A549 (cell line): Measurements from ENCODE around the gene L3MBTL4. TPM values are rescaled to one million over a fixed set of nuclear protein-coding genes. Genes with fewer than 3 reads are reported as not detected.

Source experiments
- ATAC-seq, 2 experiments: fragments of 200-7000 bp in 1 of 2; fragments of >200 bp in 1 of 2; cut with Nextera tagmentation in 1 of 2; cut with Tn5 transposase in 1 of 2; 3 replicates each; pipeline versions ENCODE4 v1.8.0 to v1.9.1; 2018 to 2020; ENCODE audit warnings: mild to moderate bottlenecking in 1 of 2, moderate library complexity in 1 of 2
- CTCF ChIA-PET: fragments of 300-600 bp; sonication (Branson Sonifier 250); formaldehyde crosslinking; extraction: SDS; loops from one replicate; lab custom pipeline; 2021; ENCODE audit warnings: antibody characterized with exemption, inconsistent platforms; lab: Yijun Ruan, JAX
- POLR2A ChIA-PET: fragments of 350-600 bp; formaldehyde crosslinking; extraction: SDS; loops from one replicate; lab custom pipeline; 2021; ENCODE audit warnings: antibody characterized with exemption, inconsistent platforms; lab: Yijun Ruan, JAX
- DNase-seq, 2 experiments: peaks; one replicate each; pipeline versions ENCODE4 v3.0.0 to v3.0.0-alpha.2; 2011 to 2016; ENCODE audit warnings: low read depth in 1 of 2, low spot score in 1 of 2
- FAIRE-seq: peaks from 2 replicates; lab custom pipeline; 2011; peaks lifted over from hg19 to GRCh38; lab: Jason Lieb, UNC
- H3K27ac ChIP-seq, 2 experiments: fragments of >200 bp; sonication (Bioruptor Twin); formaldehyde crosslinking; 3 replicates each; pipeline ENCODE4 v1.5.1; 2016 to 2017
- H3K4me1 ChIP-seq: fragments of >200 bp; sonication (Bioruptor Twin); formaldehyde crosslinking; 3 replicates; pipeline ENCODE4 v1.6.1; 2016
- H3K4me2 ChIP-seq: fragments of >200 bp; sonication (Bioruptor Twin); formaldehyde crosslinking; 3 replicates; pipeline ENCODE4 v1.6.1; 2016
- H3K4me3 ChIP-seq: fragments of >200 bp; sonication (Bioruptor Twin); formaldehyde crosslinking; 3 replicates; pipeline ENCODE4 v1.5.1; 2016
- H3K9me3 ChIP-seq: fragments of >200 bp; sonication (Bioruptor Twin); formaldehyde crosslinking; 3 replicates; pipeline ENCODE4 v1.6.1; 2016
- BHLHE40 ChIP-seq: IDR thresholded peaks from 2 replicates; pipeline ENCODE4 v1.6.1; 2012; ENCODE audit warnings: low read depth, low read length, inconsistent platforms
- CEBPB ChIP-seq, 2 experiments: fragments of >200 bp in 1 of 2; sonication (Bioruptor Twin) in 1 of 2; formaldehyde crosslinking in 1 of 2; IDR thresholded peaks; 2 replicates each; pipeline ENCODE4 v1.6.1; 2012 to 2016
- CHD2 ChIP-seq: fragments of 150-350 bp; IDR thresholded peaks from 2 replicates; pipeline ENCODE4 v1.6.1; 2014; ENCODE audit warnings: low read length; ENCODE audit not compliant: partially characterized antibody
- CHD4 ChIP-seq: fragments of 200-600 bp; sonication (generic); IDR thresholded peaks from 2 replicates; pipeline ENCODE4 v1.6.1; 2016; ENCODE audit warnings: antibody characterized with exemption, mild to moderate bottlenecking, borderline replicate concordance
- CTCF ChIP-seq: fragments of >200 bp; sonication (Bioruptor Twin); formaldehyde crosslinking; IDR thresholded peaks from 3 replicates; pipeline ENCODE4 v1.5.1; 2016
- E2F6 ChIP-seq: IDR thresholded peaks from 2 replicates; pipeline ENCODE4 v1.6.1; 2012; ENCODE audit warnings: low read depth, borderline replicate concordance
- EP300 ChIP-seq, 2 experiments: fragments of >200 bp; sonication (Bioruptor Twin); formaldehyde crosslinking; IDR thresholded peaks; 2 replicates in 1 of 2; 3 replicates in 1 of 2; pipeline ENCODE4 v1.6.1; 2016 to 2017
- FOSB ChIP-seq: fragments of 250-450 bp; sonication (Bioruptor Pico); IDR thresholded peaks from 2 replicates; pipeline ENCODE4 v1.5.0; 2020; ENCODE audit warnings: mild to moderate bottlenecking, moderate library complexity
- FOXS1 ChIP-seq: fragments of 250-450 bp; sonication (Bioruptor Pico); IDR thresholded peaks from 2 replicates; pipeline ENCODE4 v1.5.0; 2020; ENCODE audit warnings: mild to moderate bottlenecking, moderate library complexity
- HMGXB4 ChIP-seq: fragments of 250-450 bp; sonication (Bioruptor Pico); IDR thresholded peaks from 2 replicates; pipeline ENCODE4 v1.5.0; 2021; ENCODE audit warnings: mild to moderate bottlenecking, moderate library complexity, borderline replicate concordance
- HOXA7 ChIP-seq: fragments of 250-450 bp; sonication (Bioruptor Pico); IDR thresholded peaks from 2 replicates; pipeline ENCODE4 v1.5.0; 2020; ENCODE audit warnings: mild to moderate bottlenecking, moderate library complexity
- HOXB13 ChIP-seq: fragments of 250-450 bp; sonication (Bioruptor Pico); IDR thresholded peaks from 2 replicates; pipeline ENCODE4 v1.5.0; 2020; ENCODE audit warnings: low read depth, mild to moderate bottlenecking, moderate library complexity
- JUNB ChIP-seq: fragments of >200 bp; sonication (Bioruptor Twin); formaldehyde crosslinking; IDR thresholded peaks from 2 replicates; pipeline ENCODE4 v1.6.1; 2016
- KDM5A ChIP-seq: fragments of 200-600 bp; sonication (generic); IDR thresholded peaks from 2 replicates; pipeline ENCODE4 v1.6.1; 2016; ENCODE audit warnings: antibody characterized with exemption, mild to moderate bottlenecking
- MAFK ChIP-seq: fragments of 450-650 bp; IDR thresholded peaks from 2 replicates; pipeline ENCODE4 v1.6.1; 2014; ENCODE audit not compliant: partially characterized antibody
- NFE2L2 ChIP-seq: fragments of 150-350 bp; conservative IDR thresholded peaks from 2 replicates; pipeline ENCODE4 v1.6.1; 2014; ENCODE audit warnings: low read length
- RAD21 ChIP-seq, 2 experiments: fragments of >200 bp in 1 of 2; sonication (Bioruptor Twin) in 1 of 2; formaldehyde crosslinking in 1 of 2; IDR thresholded peaks in 1 of 2; conservative IDR thresholded peaks in 1 of 2; 2 replicates in 1 of 2; 3 replicates in 1 of 2; pipeline ENCODE4 v1.6.1; 2012 to 2018; ENCODE audit warnings: inconsistent platforms in 1 of 2
- RARB ChIP-seq: fragments of 250-450 bp; sonication (Bioruptor Pico); IDR thresholded peaks from 2 replicates; pipeline ENCODE4 v1.8.0; 2021; ENCODE audit warnings: mild to moderate bottlenecking, moderate library complexity
- RNF2 ChIP-seq: fragments of 200-600 bp; sonication (generic); IDR thresholded peaks from 2 replicates; pipeline ENCODE4 v1.6.1; 2016; ENCODE audit warnings: low read depth, mild to moderate bottlenecking, antibody characterized with exemption, moderate library complexity, borderline replicate concordance
- SMC3 ChIP-seq: fragments of >200 bp; sonication (Bioruptor Twin); formaldehyde crosslinking; IDR thresholded peaks from 3 replicates; pipeline ENCODE4 v1.6.1; 2018; ENCODE audit warnings: inconsistent platforms
- SREBF2 ChIP-seq: fragments of 450-650 bp; IDR thresholded peaks from 2 replicates; pipeline ENCODE4 v1.6.1; 2014; ENCODE audit warnings: mild to moderate bottlenecking, moderate library complexity
- TFCP2L1 ChIP-seq: fragments of 250-450 bp; sonication (Bioruptor Pico); IDR thresholded peaks from 2 replicates; pipeline ENCODE4 v1.5.0; 2021; ENCODE audit warnings: mild to moderate bottlenecking
- TP53 ChIP-seq: fragments of 250-450 bp; sonication (Bioruptor Pico); IDR thresholded peaks from 2 replicates; pipeline ENCODE4 v1.5.0; 2021; ENCODE audit warnings: mild to moderate bottlenecking, moderate library complexity
- ZC3H11A ChIP-seq: fragments of 450-650 bp; IDR thresholded peaks from 2 replicates; pipeline ENCODE4 v1.6.1; 2014; ENCODE audit warnings: antibody characterized with exemption, mild to moderate bottlenecking
- WGBS: methylation state at CpG from one replicate; pipeline ENCODE4 v1.1.6; 2017; ENCODE audit errors: missing lambda C conversion rate; 5-methylcytosine and 5-hydroxymethylcytosine counted together
- polyA plus RNA-seq, 4 experiments: library from polyadenylated mRNA; depleted of rRNA in 3 of 4; stranded (reverse); fragments of >200 nt; fragmentation: RNase III in 1 of 4; extraction: RNeasy Plus Mini Kit Qiagen cat#74134 plus additional on column Dnase treatment in 1 of 4; gene quantifications; 2 replicates in 3 of 4; 3 replicates in 1 of 4; pipeline ENCODE4 v1.2.3, GENCODE V29; 2011 to 2017
- TF ChIP-seq, protein P1 (sequence below): fragments of 150-350 bp; IDR thresholded peaks from 2 replicates; pipeline ENCODE4 v1.6.1; 2014; ENCODE audit warnings: low read depth, mild to moderate bottlenecking, low read length
- TF ChIP-seq, protein P2 (sequence below): fragments of >200 bp; sonication (Bioruptor Twin); formaldehyde crosslinking; IDR thresholded peaks from 2 replicates; pipeline ENCODE4 v1.6.1; 2016

L3MBTL4 gene
- polyA plus RNA-seq, 2 of the 4 experiments (the other 2 are of a cell fraction): 0.03 to 0.06 TPM

DNA sequence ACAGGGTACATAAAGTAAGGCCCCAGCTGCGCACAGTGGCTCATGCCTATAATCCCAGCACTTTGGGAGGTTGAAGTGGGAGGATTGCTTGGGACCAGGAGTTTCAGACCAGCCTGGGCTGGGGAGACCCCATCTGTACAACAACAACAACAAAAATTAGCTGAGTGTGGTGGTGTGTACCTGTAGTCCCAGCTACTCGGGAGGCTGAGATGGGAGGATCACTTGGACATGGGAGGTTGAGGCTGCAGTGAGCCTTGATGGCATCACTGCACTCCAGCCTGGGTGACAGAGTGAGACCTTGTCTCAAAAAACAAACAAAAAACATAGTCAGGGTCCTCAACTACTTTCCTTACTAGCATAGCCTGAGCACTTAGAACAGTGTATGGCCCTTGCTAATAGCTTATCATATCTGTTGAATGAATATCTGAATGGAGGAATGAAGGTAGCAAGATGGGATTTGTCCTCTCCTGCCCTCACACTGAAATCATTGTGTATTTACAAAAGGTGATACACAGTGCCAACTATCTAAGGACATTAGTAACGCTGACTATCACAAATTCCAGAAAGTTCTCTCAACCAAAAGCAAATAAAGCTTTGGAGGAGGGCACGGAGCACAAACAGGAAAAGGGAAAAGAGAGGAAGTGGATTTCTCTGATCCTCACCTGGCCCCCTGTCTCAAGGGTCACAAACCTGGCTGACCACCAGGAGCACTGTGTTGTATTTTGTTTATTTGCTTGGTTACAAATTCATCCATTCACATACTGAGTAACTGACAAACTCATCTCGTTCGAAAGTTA, 38.1 kb downstream of the L3MBTL4 start:
- H3K27ac ChIP-seq: no peak overlapping the region
- WGBS: 25% methylated on average over 6 of the region's 6 CpGs
- H3K4me3 ChIP-seq: no peak overlapping the region
- TF ChIP-seq TFCP2L1 (no peak), CHD4 (no peak), MAFK (no peak), TP53 (CRISPR knock-in tag) (no peak), KDM5A (no peak), HOXA7 (no peak), E2F6 (no peak), SMC3 (no peak), FOXS1 (no peak), RARB (no peak), HMGXB4 (CRISPR knock-in tag) (no peak), CTCF (no peak), HOXB13 (no peak), EP300 (IDR thresholded peaks at IDR 0.05) (no peak), BHLHE40 (no peak), JUNB (no peak), CEBPB (IDR thresholded peaks at IDR 0.05) (no peak)
- TF ChIP-seq, protein P1, sequence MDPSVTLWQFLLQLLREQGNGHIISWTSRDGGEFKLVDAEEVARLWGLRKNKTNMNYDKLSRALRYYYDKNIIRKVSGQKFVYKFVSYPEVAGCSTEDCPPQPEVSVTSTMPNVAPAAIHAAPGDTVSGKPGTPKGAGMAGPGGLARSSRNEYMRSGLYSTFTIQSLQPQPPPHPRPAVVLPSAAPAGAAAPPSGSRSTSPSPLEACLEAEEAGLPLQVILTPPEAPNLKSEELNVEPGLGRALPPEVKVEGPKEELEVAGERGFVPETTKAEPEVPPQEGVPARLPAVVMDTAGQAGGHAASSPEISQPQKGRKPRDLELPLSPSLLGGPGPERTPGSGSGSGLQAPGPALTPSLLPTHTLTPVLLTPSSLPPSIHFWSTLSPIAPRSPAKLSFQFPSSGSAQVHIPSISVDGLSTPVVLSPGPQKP: no peak
- H3K4me2 ChIP-seq: no peak overlapping the region
- no peaks in the 10 kb centered on the region for H3K9me3 ChIP-seq
- H3K4me1 ChIP-seq: no peaks in the 10 kb centered on the region
- CTCF ChIA-PET: no interaction called here
- FAIRE-seq (no peak), DNase-seq (no peak), ATAC-seq (no peak)
- POLR2A ChIA-PET: no interaction called here

GRCh38 chr18:6374935-6375529, 39.7 kb downstream of the L3MBTL4 start:
- TF ChIP-seq ZC3H11A (no peak), CHD2 (no peak), RNF2 (no peak), CEBPB (IDR thresholded peaks at IDR 0.05) (no peak), RAD21 (conservative IDR thresholded peaks at IDR 0.05 in 1 of 2, IDR thresholded peaks at IDR 0.05 in 1 of 2) (no peak), FOSB (CRISPR knock-in tag) (no peak), HMGXB4 (CRISPR knock-in tag) (no peak), NFE2L2 (no peak), SREBF2 (no peak)
- TF ChIP-seq, protein P2, sequence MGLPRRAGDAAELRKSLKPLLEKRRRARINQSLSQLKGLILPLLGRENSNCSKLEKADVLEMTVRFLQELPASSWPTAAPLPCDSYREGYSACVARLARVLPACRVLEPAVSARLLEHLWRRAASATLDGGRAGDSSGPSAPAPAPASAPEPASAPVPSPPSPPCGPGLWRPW: no peak
- no peak for FAIRE-seq

More at GRCh38 chr18:6374935-6375529, 39.7 kb downstream of the L3MBTL4 start:
- no peaks in the 10 kb centered on the region for H3K4me1 ChIP-seq
- no peak overlapping the region for H3K27ac ChIP-seq
- POLR2A ChIA-PET: no interaction called here
- H3K4me2 ChIP-seq: no peak overlapping the region
- no peak overlapping the region for H3K4me3 ChIP-seq
- H3K9me3 ChIP-seq: no peaks in the 10 kb centered on the region
- CTCF ChIA-PET: no interaction called here
- ATAC-seq (no peak), DNase-seq (no peak)
- WGBS: 24% methylated on average over 14 of the region's 14 CpGs
